ENCODE data around the gene BFSP2.

Gene BFSP2, protein sequence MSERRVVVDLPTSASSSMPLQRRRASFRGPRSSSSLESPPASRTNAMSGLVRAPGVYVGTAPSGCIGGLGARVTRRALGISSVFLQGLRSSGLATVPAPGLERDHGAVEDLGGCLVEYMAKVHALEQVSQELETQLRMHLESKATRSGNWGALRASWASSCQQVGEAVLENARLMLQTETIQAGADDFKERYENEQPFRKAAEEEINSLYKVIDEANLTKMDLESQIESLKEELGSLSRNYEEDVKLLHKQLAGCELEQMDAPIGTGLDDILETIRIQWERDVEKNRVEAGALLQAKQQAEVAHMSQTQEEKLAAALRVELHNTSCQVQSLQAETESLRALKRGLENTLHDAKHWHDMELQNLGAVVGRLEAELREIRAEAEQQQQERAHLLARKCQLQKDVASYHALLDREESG

DNA sequence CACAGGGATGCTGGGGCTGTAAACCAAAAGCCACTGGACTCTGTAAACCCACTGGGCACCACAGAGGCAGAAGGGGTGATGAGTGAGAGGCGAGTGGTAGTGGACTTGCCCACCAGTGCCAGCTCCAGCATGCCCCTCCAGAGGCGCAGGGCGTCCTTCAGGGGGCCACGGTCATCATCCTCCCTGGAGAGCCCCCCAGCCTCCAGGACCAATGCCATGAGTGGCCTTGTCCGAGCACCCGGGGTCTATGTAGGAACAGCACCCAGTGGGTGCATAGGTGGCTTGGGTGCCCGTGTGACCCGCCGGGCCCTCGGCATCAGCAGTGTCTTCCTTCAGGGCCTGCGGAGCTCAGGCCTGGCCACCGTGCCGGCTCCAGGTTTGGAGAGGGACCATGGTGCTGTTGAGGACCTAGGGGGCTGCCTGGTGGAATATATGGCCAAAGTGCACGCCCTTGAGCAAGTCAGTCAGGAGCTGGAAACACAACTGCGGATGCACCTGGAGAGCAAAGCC, at the start of gene BFSP2:
BFSP2 (plus strand) TSS at position 51 of the 510 bp plus-strand sequence; CDS start at position 79, 28 bp downstream.
- DNase-seq (ENCODE audit: low read depth in 2 of 2) = no peak

DNA sequence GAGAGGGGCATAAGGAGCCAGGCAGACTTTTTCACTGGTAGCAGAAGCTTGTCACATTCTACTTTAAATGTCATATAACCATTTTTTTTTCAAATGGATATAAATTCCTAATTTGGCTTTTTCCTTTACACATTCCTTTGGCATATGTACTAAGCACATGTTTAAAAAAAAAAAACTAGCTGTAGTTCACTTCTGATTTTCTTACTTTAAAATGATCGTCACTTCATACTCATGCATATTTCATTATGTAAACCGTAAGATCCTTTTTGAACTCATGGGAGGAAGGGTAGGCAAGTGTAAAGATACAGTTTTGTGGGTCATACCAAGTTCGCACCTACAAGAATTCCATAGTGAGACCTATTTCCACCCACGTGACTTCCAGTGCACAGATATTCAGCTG, 45.1 kb upstream of the BFSP2 start:
- DNase-seq (ENCODE audit: low read depth in 2 of 2) = no peak

DNA sequence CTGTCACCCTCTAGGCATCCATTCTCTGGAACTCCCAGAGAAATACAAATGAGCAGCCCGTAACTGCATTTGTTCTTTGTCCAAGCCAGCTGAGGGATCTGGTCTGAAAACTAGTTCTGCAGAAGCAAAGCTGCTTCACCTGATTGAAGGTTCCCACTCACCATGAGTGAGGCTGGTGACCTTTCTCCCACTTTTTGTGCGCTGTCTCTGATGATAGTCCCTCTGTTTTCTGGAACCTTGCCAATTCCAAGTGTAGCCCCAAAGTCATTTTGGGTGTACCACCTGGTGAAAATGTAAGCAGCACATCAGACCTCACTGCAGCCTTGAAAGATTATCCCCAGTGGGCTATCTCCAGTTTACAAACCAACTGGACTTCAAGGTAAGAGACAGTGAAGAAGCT, 39.4 kb upstream of the BFSP2 start:
- no peak for DNase-seq (ENCODE audit: low read depth in 2 of 2)

DNA sequence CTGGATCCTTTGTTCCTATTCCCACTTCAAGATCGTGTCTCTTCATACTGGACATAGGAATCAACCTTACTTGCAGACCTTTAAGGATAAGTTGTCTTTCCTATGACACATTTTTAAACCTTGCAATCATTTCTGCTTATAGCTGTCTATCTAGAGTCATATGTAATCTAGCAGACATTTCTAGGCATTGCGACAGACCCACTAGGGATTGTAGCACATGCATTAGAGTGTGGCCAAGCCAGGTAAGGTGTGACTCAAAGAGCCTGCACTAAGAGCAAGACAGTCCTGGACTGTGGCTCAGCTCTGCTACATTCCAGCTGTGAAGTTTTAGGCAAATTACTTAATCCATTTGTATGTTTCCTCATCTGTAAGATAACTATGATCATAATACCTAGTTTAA, 38.8 kb upstream of the BFSP2 start:
- DNase-seq (ENCODE audit: low read depth in 2 of 2) = no peak

DNA sequence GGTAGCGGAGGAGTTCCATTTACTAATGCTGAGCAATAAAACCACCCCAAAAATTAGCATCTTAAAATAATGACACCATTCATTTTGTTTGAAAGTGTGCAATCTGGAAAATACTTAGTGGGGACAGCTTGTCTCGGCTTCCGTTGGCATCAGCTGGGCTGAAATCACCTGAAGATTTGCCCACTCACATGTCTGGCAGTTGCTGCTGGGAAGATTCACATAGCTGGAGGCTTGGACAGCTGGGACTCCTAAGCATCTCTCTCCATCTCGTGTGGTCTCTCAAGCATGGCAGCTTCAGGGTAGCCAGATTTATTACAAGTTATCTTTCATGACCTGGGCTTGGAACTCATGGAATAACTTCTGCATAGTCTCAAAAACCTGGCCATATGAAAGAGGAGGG, 38.4 kb upstream of the BFSP2 start:
- DNase-seq (ENCODE audit: low read depth in 2 of 2) = no peak

DNA sequence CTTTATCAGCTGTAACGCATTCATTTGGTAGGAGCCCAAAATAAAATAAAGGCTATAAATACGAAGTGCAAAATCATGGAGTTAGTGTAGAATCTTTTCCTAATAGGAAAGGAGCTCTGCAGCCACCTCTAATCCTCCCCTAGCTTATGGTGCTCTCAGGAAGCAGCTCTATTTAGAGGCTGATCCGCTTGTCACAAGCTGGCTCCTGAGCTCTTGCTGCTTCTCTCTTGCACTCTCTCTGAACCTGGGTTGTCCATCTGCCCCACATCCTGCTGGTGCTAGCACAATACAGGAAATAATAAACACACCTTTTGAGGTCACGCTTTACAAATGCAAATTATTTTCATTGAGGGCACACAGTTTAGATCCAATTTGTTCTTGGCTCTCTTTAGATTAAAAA, 37.3 kb upstream of the BFSP2 start:
- DNase-seq (ENCODE audit: low read depth in 2 of 2) = no peak

DNA sequence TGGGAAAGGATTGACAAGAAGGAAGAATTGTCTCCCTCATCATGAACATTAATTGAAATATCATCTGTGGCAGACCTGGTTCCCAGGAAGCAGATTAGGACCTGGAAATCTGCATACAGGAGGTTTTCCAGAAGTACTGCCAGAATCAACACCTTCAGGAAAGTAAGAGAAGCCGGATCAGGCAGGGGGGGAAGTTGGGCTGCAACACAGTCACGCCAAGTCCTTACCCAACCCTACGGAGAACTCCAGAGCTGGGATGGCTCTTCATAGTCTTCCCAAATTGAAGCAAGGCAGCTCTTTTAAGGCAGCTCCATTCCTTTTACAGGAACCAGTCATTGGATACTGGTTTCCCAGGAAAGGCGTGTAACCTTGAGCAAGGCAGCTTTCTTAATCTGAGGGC, 35.2 kb upstream of the BFSP2 start:
- no peak for DNase-seq (ENCODE audit: low read depth in 2 of 2)

DNA sequence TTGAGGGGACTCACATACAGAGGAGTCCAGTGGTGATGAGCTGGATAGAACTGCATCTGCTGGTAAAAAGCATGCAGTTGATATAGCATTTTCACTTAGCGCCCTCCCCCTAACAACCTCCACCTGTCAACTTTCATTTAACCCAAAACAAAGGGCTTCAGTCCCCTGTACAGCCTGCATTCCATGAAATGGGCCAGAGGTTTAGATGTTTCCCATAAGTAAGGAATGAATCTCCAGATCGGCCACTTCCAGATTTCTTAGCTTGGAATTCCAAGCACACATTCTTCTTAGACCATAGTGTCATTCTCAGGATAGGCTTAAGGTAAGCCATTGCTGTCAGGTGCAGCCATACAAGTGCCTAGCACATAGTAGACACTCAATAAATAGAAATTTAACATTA, 32.9 kb upstream of the BFSP2 start:
- no peak for DNase-seq (ENCODE audit: low read depth in 2 of 2)

DNA sequence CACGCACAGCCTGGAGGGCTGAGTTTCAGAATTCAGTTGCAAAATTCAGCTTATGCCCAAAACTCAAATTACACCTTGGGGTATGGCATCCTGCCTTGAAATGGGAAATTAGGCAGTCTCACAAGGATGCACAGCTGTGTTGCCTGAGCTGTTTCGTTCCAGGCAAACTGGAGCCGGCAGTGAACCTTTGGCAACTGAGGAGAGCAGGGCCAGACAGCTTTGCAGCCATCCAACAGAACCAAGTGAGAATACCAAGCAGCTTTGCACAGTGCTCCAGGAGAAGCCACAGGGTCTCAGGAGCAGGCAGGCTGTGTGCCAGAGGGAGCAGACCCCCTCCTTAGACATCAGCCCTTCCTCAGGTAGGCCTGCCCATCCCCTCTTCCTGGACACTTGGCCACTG, 32.5 kb upstream of the BFSP2 start:
- no peak for DNase-seq (ENCODE audit: low read depth in 2 of 2)

DNA sequence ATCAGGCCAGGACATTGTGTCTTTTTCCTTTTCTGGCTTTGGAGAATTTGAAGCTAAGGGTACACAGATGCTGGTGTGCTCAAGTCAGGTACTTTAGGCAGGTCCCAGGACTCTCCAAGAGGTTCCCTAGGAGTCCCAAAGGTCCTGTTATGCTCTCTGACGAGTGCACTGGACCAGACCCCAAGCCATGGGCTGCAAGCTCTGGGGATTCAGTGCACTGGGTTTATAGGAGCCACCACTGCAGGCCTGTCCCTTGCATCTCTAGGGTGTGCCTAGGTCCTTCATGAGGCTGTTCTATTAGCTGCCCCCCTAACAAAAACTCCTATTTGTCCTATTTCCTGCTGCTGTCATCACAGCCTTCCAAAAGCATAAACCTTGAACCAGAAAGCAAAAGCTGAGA, 31.9 kb upstream of the BFSP2 start:
- DNase-seq (ENCODE audit: low read depth in 2 of 2) = no peak

DNA sequence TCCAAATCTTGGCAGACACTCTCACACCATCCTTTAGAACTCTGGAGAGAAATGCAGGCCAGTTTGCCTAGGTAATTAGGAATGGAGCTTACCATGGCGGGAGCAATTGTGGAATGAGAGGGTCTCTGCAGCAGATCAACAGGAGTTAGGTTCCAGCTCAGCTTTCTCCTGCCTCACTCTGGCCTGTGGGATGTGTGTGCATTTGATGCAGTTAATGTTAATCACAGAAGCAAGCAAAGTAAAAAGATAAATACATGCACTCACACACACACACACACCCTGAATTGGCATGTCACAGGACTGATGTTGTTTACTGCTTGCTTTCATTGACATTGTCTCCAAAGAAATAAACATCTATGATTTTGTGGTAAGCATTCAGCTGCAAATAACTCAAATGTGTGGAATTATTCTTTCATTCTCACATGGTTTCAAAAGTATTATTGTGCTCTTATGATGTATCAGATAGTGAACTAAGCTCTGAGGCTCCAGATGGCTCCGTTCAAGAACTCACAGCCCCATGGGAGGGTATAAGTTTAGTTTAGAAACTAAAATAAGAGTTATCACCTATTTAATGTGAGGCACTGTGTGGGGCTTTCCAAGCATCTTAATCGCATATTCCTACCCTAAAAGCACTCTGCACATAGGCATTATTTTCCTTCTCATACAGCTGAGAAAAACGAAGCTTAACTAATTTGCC, 31.3 kb upstream of the BFSP2 start:
- no peak for DNase-seq (ENCODE audit: low read depth in 2 of 2)

DNA sequence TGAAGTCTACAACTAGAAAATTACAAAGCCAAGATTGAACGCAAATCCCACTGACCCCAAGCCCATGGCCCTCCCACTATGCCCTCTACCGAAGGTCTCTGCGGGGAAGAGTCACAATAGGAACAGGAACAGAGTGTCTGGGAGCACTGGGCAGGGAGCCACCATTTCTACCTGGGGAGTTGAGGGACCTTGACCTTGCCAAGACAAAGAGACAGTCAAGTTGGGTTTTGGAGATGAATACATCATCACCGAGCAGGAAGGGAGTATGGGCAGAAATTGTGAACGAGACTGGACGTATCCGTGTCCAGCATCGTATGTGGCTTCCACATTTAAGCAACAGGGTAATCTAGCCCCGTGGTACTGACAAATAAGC, 30.8 kb upstream of the BFSP2 start:
- no peak for DNase-seq (ENCODE audit: low read depth in 2 of 2)

DNA sequence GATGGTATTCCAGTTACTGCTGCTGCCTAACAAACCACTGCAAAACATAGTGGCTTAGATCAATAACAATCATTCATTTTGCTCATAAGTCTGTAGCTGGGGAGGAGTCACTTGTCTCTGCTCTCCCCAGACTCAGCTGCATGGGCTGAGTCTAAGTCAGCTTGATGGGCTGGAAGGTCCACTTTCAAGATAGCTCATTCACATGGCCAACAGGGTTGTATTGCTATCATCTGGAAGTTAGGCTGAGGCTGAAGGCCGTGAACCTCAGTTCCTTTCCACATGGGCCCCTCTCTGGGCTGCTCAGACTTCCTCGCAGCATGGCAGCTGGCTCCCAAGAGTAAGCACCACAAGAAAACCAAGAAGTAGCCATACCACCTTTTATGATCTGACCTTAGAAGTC, 28.7 kb upstream of the BFSP2 start:
- DNase-seq (ENCODE audit: low read depth in 2 of 2) = no peak

DNA sequence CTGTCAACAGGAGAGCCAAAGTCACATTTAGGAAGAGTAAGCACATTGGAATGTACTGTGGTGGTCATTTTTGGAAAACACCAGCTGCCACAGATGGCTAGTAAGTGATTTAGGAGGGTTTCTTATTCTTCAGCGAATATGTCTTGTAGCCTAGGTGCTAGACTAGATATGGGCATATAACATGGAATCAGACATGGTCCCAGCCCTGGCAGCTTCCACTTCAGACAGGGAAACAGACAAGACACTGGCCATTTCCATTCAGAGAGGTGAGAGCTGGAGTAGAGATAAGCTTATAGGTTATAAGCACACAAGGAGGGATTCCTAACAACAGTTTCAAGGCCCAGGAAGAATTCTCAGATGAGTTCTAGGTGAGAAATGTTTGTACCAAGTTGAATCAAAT, 28.2 kb upstream of the BFSP2 start:
- no peak for DNase-seq (ENCODE audit: low read depth in 2 of 2)

DNA sequence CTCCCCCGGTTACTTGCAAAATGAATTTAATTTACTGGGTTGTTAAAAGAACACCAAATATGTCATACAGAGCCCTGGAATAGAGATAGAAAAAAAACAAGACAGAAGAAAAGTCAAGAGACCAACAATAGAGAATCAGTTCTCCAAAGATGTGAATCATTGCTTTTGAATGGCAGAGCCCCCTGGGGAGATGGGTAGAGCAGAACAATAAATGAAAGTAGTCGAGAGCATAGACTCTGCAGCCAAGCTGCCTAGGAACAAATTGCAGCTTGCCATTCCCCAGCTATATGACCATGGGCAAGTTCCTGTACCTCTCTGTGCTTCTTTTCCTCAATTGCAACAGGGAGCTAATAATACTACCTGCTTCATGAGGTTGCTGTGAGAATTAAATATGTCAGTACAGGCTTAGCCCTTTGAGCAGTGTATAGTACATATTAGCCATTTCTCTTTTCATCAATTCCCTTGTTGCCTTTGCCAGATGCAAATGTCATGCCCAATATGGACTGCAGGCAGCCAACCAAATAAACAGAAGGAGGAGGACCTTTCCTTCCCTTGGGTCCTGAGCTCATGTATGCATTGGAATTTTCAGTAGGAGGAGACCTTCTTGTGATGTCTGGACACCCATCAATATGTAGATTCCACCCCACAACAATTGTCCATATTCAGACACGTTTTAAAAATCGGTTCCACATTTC, 25.0 kb upstream of the BFSP2 start:
- no peak for DNase-seq (ENCODE audit: low read depth in 2 of 2)

DNA sequence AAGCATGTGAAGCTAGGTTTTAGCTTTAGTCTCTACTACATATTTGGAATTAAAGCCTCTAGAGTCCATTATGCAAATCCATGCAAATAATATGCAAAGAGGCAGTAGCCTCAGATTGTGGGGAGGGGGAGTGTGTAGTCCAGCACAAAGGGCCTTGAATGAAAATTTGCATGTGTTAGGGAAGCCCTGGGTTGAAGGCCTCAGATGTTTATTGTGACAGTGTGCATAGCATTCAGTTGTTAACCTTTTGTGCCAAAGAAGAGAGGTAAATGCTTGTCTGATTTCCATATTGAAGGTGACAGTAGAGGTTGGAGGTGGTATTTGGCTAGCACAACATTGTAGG, 24.5 kb upstream of the BFSP2 start:
- no peak for DNase-seq (ENCODE audit: low read depth in 2 of 2)

DNA sequence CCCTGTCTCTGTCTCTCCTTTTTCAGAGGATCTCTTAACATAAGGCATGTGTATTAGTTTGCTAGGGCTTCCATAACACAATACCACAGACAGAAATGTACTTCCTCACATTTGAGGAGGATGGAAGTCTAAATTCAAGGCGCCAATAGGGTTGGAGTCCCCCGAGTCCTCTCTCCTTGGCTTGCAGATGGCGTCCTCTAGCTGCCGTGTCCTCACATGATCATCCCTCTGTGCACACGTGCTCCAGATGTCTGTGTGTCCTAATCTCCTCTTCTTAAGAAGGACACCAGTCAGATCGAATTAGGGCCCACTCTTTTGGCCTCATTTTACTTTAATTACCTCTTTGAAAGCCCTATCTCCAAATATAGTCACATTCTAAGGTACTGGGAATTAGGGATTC, 23.0 kb upstream of the BFSP2 start:
- no peak for DNase-seq (ENCODE audit: low read depth in 2 of 2)

DNA sequence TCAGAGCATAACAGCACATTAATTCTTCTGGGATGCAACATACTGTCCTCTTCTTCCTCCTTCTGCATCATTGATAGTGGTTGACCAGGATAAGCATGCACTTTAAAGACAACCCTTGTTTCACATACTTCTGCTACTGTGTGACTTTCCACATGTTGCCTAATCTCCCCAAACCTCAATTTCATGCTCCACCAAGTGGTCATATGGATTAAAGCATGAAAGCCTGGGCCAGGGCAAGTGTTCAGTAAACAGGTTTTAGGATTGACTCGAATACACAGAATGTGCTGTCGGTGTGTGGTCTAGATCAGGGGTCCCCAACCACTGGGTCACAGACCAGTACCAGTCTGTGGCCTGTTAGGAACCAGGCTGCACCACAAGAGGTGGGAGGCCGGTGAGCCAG, 22.5 kb upstream of the BFSP2 start:
- no peak for DNase-seq (ENCODE audit: low read depth in 2 of 2)

DNA sequence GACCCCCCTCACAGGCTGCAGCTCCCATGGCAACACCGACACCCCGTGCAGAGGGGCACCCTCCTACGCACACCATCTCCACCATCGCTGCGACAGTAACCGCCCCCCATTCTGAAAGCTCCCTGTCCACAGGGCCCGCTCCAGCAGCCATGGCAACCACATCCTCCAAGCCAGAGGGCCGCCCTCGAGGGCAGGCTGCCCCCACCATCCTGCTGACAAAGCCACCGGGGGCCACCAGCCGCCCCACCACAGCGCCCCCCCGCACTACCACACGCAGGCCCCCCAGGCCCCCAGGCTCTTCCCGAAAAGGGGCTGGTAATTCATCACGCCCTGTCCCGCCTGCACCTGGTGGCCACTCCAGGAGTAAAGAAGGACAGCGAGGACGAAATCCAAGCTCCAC, 19.9 kb upstream of the BFSP2 start:
- DNase-seq (ENCODE audit: low read depth in 2 of 2) = no peak

DNA sequence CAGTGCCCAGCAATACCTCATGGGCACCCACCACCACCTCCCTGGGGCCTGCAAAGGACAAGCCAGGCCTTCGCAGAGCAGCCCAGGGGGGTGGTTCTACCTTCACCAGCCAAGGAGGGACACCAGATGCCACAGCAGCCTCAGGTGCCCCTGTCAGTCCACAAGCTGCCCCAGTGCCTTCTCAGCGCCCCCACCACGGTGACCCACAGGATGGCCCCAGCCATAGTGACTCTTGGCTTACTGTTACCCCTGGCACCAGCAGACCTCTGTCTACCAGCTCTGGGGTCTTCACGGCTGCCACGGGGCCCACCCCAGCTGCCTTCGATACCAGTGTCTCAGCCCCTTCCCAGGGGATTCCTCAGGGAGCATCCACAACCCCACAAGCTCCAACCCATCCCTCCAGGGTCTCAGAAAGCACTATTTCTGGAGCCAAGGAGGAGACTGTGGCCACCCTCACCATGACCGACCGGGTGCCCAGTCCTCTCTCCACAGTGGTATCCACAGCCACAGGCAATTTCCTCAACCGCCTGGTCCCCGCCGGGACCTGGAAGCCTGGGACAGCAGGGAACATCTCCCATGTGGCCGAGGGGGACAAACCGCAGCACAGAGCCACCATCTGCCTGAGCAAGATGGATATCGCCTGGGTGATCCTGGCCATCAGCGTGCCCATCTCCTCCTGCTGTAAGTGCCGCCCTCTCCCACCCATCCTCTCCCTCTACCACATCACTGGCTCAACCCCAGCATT, 19.2 kb upstream of the BFSP2 start:
- DNase-seq (ENCODE audit: low read depth in 2 of 2) = no peak

DNA sequence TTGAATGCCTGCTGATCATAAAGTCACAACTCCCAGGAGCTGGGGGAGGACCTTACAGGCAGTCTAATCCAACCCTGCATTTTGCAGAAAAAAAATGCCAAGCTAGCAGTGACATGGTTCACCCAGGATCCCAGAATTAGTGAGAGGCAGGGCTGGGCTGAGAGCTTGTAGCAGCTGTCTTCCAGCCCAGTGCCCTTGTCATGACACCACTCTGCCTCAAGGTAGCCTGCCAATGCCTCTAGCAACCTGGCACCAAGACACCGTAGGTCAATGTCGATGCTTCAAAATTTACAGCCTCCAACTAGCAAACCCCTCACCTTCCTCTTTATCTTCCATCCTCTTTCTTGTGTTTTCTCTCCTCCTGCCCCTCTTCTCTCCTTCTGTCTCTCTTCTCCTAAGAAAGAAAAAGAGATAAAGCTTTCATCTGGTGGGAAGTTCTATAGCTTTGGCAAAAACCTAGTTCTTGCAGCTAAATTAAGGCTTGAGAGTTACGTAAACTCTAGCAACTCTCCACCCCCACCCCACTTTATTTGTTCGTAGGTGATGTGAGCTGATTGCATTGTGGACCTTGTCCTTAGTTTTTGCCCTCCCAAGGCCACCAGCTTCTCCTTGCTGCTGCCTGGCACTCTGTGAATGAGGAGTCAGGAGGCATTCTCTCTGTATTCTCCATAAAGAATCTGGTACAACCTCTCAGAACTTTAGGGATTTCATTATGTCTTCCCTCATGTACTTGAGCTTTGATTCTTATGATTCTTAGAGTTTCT, 18.3 kb upstream of the BFSP2 start:
- DNase-seq (ENCODE audit: low read depth in 2 of 2) = no peak
